GM19240 (cell line): ENCODE data around the gene C21orf58.

ENCODE experiments used
- DNase-seq: peaks from one replicate; pipeline ENCODE4 v3.0.0; 2011; ENCODE audit warnings: low spot score; ENCODE audit not compliant: insufficient read length

C21orf58 gene

DNA sequence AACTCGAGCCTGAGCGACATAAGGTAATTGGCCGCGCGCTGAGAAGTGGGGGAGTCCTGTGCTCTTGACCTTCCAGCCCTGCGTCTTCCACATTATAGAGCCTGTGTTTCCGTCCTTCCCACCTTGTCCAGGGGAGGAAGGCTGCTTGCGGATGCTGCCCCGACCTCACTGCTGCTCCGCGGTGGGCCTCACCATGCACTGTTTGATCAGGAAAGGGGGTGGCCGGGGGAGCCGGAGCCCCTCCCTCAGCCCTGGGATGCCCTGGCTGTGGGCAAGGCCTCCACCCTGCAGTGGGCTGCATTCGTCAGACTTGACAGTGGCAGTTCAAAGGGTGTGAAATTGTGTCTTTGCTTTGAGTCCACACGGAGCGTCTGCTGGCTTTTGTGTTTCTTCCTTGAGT lies 30.4 kb upstream of the C21orf58 start:
- DNase-seq: no peak

DNA sequence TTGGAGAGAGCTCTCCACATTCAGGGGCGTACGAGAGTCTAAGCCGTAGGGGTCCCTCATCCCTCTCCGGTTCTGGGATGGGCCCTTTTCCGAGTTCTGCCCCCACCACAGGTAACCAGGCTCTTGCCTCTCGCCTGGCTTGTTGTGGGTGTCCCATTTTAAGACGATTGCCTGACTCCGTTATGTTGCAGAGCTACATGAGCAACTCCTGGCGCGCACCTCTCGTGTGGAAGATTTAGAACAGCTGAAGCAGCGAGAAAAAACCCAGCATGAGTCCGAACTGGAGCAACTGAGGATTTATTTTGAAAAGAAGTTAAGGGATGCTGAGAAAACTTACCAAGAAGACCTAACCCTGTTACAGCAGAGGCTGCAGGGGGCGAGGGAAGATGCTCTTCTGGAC lies 29.2 kb upstream of the C21orf58 start:
- no peak for DNase-seq

DNA sequence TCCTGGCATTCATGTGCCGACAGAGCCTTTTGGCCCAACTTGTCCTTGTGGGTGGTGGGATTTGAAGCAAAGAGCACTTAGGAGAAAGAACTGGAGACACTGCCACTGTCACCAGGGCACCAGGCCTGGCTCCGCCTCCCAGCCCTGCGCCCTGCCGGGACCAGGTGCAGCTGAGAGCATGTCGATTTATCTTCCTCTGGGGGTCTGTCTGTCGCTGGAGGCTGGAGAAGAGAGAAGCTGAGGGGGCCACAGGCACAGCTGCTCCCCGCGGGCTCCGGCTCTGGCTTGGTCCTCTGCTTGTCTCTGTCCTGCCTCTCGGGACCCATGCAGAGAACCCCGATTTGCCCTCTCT lies 28.5 kb upstream of the C21orf58 start:
- DNase-seq: no peak

DNA sequence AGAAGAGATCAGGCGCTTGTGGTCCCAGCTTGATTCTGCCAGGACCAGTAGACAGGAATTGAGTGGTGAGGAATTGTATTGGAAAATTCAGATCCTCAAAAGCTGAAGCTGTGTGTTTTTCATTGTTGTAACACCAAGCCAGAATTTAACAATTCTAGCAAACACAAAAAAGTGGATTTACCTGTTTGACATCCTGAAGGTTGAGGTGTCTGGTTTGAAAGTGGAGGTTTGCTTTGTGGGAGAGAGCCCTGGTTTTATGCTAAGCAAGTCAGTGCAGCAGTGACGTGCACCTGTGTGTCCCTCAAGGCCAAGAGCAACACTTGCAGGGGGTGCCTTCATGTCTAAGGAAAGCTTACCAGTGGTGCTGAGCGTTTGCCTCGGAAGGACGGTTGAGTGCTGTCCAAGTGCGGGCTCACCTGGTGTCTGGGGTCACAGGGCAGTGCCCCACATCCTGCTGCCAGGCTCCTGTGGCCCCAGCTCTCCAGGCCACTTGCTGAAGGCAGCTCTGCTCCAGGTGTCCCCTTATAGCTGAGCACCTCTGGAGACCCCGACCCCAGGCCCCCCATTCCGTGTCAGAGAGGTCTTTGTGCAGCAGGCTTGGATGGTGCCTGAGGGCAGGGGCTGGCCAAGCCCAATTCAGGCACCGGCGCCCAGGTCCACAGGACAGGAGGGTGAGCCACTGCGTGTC lies 27.9 kb upstream of the C21orf58 start:
- no peak for DNase-seq

DNA sequence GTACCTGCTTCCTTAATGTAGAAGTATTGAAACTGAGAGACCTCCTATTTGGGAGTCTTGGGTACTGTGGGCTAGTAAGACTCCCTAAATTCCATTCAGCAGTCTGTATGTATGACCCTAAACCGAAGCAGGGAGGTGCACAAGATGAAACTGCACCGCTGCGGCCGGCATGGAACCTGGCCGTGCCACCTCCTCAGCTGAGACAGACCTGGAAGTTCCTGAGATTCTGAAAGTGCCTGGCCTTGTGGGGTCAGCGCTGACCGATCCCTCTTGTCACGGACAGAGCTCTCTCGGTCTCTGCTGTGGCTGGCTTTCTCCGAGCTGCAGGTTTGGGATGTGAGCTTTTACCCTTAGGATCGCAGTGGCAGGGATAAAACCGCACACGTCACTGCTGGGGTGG lies 27.3 kb upstream of the C21orf58 start:
- no peak for DNase-seq

DNA sequence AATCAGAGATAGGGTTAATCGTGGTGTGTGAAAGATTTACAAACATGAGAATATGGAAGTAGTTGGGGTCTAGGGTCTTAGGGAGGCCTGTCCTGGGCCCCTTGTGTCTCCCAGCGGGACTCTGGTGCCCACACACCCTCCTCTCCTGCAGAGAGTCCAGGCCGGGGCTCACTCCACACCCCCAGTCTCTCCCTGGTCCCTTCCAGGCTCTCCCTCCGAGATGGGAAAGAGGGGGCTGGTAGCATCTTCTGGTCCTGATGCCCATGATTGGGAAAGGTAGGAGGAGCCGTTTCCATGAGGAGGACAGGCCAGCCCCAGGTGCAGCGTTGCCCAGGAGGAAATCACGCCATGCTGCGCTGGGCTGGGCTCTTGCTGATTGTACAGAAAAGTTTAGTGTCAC lies 26.9 kb upstream of the C21orf58 start:
- DNase-seq: no peak

DNA sequence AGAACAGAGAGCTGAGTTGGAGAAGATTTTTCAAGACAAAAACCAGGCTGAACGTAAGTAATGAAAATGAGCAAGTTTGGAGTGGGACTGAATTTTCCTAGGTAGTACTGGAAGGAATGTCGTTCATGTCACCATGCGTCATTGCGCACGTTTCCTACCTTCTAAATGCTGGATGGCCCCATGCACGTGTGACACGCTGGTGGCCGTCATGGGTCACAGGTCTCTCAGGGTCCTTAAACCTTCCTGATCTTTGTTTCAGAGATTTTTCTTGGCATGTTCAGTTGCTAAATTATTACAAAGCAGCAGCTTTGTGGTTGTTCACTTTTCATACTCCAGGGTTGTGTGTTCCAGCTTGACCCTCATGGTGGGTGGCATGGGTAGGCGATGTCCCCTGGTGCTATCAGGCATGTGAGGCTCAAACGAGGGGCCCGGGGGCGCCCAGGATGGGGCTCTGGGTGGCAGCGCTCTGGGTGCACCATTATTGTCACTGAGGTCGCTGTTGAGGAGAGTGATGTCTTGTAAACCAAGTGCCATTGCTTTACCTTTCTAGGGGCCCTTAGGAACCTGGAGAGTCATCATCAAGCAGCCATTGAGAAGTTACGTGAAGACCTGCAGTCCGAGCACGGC lies 25.6 kb upstream of the C21orf58 start:
- DNase-seq: no peak

DNA sequence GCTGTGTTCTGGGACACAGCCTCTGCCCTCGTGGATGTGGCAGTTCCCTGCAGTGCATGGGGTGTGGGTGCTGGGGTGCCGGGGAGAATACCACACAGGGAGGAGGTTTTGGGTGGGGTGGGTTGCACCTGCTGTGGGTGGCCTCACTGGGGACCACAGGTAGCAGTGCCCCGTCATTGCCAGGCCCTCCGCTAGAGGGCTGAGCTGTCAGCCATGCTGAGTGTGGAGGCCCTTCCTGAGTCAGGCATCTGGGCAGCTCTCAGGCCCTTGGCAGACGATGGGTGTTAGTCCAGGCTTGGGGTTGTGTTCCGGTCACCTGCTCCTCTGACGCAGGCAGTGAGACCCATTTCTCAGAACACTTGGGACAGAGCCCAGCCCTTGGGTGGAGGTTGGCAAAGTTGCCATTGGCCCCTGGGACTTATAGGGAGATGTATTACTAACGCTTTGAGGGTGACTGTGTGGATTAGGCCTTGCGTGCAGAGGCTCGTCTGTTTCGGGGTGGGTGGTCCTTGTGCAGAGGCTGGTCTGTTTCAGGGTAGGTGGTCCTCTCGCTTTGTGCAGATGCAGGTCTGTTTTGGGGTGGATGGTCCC lies 24.2 kb upstream of the C21orf58 start:
- DNase-seq: no peak

DNA sequence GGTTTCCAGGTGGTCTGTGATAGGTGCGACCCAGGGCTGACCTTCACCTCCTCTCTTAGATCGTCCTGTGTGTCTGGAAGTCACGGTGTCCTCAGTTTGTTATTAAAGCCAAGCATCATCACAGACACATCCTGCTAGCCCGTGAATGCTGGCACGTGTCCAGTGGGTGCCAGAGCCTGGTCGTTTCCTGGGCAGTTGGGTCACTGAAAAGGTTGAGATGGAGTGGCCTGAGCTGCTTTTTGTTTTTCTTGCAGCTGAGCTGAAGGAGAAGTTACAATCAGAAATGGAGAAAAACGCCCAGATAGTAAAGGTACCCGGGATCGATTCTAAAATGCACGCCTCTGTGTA lies 23.5 kb upstream of the C21orf58 start:
- DNase-seq: no peak

DNA sequence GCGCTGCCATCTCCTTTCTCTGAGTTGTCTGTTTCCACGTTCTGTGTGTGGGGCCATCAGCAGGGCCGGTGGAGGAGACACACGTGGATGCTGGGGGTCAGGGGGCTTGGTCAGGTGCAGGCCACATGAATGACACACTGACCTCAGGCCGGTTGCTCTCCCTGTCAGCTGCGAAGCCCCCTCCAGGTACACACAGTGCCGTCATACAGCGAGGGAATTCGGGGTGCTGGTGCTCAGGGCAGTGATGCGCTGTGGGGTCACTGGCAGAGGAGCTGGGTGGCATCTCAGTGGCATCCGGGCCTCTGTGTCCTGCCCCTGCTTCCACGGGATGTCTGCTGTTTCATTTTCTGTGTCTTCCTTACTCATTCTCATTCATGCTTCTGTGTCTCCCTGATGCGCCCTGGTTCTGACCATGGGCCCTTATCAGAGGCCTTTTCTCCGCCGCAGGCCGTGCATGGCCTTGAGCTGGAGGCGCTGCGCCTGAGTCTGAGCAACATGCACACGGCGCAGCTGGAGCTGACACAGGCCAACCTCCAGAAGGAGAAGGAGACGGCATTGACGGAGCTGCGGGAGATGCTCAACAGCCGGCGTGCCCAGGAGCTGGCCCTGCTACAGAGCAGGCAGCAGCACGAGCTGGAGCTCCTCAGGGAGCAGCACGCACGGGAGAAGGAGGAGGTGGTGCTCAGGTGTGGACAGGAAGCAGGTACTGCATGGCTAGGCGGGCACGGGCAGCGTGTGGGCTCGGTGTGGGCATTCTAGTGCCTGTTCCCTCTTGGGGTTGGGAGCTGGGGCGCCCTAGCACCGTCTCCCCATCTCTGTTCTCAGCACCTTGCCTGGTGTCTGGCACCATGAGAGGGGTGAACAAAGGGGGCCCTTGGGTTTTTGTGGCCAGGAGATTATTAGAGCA lies 22.9 kb upstream of the C21orf58 start:
- no peak for DNase-seq

DNA sequence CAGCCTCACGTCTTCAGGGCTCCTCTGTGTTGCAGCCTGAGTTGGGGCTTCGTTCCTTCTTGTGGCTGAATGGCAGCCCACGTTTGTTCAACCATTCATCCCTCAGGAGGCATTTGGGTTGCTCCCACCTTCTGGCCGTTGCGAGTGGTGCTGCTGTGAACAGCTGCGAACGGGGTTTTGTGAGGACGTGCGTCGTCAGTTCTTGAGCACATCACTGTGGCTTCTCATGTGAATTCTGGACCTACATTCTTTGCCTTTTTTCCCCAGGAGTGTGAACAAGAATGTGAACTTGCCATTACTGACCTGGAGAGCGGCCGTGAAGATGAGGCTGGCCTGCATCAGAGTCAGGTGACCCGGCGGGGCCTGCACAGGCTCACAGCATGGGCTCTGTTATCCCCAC lies 22.2 kb upstream of the C21orf58 start:
- DNase-seq: no peak

DNA sequence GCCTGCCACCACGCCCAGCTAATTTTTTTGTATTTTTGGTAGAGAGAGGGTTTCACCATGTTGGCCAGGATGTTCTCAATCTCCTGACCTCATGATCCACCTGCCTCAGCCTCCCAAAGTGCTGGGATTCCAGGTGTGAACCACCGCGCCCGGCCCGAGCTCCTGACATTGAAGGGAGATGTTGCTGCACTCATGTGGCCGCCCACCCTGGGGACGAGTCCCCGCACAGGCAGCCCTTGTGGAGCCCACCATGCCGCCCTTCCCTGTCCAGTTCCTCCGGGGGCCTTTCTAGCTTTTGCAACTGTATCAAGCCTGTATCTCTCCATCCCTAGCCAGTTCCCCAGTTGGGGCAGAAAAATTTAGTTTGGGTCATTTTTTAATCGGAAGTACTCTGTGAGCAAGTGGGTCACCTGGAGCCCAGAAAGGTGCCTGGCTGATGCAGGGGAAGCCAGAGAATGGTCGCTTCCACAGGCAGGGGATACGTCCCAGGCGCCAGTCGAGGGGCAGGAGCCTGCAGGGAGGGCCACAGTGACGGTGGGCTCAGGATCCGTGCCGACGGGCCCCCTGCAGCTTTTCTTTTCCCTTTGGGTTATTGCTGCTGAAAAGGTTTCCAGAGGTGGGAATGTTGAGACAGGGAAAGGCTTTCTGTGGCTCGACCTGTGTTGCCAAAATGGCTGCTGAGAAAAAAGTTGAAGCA lies 20.7 kb upstream of the C21orf58 start:
- no peak for DNase-seq

DNA sequence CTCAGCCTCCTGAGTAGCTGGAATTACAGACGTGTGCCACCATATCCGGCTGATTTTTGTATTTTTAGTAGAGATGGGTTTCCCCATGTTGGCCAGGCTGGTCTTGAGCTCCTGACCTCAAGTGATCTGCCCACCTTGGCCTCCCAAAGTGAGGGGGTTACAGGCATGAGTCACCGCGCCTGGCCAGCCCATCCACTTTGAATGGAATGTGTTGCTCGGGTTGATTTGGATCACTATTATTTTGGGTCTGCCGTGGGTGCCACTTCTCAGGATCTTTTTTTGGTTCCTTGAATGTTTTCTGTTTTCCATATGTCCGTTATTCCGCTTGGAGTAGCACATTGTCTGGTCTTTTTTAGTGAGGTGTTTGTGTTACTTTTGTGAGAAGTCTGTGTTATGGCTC lies 17.3 kb upstream of the C21orf58 start:
- no peak for DNase-seq

DNA sequence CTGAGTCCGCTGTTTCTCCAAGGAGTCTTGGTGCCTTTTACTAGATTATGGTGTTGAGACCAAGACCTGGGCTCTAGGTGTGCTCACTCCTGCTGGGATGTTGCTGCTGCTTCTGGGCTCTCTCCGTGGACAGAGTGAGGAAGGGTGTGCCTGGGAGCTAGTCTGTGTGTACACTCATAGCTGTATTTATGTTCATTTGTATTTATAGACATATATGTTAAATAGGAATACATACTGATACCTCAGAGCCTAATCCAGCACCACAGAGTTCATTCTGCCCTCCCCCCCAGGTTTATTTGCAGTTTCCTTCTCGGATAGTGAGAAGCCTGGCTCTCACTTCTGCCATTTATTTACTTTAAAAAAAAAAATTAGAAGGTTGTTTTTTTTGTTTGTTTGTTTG lies 12.9 kb upstream of the C21orf58 start:
- no peak for DNase-seq

DNA sequence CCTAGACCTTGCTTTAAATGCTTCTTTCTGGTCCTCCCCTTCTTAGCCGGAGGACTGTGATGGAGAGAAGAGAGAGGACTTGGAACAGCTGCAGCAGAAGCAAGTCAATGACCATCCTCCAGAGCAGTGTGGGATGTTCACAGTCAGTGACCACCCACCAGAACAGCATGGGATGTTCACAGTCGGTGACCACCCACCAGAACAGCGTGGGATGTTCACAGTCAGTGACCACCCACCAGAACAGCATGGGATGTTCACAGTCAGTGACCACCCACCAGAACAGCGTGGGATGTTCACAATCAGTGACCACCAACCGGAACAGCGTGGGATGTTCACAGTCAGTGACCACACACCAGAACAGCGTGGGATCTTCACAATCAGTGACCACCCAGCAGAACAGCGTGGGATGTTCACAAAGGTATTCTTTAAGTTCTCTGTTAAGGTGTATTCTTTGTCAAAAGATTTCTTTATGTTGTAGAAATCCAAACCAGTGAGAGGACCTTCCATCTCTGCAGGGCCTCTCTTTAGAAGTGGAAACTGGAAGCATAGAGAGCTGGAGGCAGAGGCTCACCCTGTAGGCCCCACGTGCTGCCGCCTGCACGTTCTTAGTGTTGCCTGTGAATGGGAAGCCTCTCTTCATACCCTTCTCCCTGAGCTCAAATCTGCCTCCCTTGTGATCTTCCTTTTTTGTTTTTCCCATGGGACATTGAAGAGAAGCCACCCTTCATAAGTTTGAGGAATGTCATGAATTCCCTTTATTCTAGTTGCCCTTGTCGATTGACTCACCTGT lies 10.9 kb upstream of the C21orf58 start:
- DNase-seq: no peak

DNA sequence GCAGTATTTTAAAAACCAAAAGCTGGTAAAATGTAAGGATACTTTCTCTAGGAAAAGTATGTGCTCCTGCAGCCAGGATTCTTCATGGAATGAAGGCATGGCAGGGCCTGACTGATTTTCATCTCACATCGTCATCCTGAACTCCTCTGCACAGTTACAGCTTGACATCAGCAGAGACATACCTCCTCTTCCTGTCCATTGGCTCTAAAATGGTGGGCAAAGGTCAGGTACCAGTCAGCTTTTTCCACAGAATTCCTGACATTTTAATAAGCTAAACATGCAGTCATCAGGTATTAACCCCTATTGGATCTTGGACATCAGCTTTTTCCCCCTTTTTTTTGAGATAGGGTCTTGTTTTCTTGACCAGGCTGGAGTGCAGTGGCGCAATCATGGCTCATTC lies 6.1 kb upstream of the C21orf58 start:
- no peak for DNase-seq

DNA sequence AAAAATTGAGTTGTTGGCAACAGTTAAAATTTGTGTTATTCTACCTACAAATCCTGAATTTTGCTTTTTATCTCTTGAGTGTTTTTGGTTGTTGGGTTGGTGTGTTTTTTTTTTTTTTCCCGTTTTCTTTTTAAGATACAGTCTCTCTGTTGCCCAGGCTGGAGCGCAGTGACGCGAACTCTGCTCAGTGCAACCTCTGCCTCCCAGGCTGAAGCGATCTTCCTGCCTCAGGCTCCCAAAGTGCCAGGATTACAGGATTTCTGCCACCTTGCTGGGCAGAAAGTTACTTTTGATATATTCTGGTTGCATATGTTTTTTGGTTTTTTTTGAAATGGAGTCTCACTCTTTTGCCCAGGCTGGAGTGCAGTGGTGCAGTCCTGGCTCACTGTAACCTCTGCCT lies 4.5 kb upstream of the C21orf58 start:
- DNase-seq: no peak

DNA sequence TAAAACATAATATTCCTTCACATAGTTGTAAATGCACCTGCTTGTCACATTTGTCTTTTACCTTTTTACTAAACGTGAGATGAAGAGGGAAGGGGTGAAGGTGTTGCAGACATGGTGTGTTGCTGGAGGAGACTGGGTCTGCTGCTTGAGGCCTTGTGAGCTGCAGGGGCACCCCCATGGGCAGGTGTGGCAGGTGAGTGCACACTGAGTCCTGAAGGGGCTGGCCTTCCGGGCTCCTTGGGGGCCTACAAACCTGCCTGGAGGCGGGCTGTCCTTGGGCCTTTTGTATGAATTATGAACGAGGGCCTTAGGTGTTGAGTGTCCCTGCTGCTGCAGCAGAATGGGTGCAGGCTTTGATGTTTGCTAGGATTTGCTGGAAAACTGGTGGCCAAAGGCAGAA lies 4.0 kb upstream of the C21orf58 start:
- no peak for DNase-seq

DNA sequence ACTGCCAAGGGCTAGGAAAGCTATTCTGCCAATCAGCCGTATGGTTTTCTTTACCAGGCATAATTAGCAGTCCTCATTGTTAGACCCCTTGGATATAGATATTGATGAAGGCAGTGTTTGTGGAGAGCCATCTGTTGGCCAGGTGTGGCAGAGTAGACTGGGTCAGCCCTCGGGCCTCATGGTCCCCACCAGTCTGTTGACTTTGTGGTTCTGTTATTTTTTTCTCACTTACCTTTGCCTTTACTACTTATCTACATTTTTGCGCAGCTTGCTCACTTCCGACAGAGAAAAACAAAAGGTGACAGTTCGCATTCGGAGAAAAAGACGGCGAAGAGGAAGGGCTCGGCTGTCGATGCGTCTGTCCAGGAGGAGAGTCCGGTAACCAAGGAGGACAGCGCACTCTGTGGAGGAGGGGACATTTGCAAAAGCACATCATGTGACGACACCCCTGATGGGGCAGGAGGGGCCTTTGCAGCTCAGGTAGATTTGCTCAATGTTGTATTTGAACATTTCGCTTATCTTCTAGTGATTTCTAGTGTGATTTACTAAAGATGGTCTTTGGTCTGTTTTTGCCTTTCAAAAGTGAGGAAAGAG lies 2.5 kb upstream of the C21orf58 start:
- DNase-seq: no peak

DNA sequence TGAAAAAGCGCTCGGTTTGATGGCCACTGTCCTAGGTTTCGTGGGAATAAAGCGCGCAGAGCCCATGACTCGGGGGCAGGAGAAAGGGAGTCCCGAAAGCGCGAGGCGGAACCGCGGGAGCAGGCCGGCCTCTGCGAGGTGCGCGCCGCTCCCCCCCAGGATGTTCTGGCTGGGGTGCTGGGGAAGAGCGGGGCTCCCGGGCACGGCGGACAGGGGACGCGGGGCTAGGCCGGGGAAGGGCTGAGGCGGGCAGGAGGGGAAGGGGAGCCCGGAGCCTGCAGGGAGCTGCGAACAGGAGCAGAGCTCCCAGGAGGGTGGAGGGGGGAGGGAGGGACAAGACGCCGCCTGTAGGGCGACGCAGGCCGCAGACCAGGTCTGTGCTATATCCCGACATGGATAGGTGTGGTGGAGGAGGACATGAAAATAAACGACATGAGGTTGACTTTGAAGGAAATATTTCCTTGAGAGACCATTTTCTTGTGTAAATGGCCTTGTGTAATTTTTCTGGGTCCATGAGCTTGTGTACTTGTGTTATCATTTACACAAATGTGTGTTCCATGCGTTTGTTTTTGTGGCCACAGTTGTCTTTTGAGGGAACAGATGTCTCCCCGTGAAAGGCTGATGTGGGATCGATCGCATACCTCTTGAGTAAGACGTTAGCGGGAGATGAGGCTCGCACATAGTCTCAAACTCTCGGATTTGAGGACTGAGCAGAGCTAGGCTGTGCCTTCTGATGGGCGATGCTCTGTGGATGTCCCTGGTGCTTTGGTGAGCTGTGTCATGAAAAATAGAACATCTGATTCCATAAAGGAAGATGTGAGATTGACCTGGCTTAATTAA lies 1.6 kb upstream of the C21orf58 start:
- no peak for DNase-seq
